Measurements from ENCODE around the gene DIP2C. TPM values are rescaled to one million over a fixed set of nuclear protein-coding genes. Genes with fewer than 3 reads are reported as not detected.

The DIP2C gene
- total RNA-seq, 2 donors from 2014 or later = 9.6 to 11.9 TPM

GRCh38 chr10:287026-287709 lies 402.3 kb downstream of the DIP2C start:
- Histone ChIP-seq H3K27ac (no peak overlapping the region), H3K9me3 (no peaks in the 10 kb centered on the region), H3K27me3 (no peaks in the 10 kb centered on the region), H3K4me3 (no peak overlapping the region), H3K4me1 (no peaks in the 10 kb centered on the region), H3K36me3 (replicated peaks in 1 of 2; ENCODE audit: insufficient read depth in 1 of 2, low read depth in 2 of 2) (peaks cover 0 to 4% of the 10 kb centered on the region in 2 donors)
- ATAC-seq (no peak), DNase-seq (no peak)
- WGBS, 2 donors = 78 to 80% methylated on average over 4 of the region's 4 CpGs
- intact Hi-C loops (cut with DNase I) = no loop called here
- TF ChIP-seq POLR2A (IDR thresholded peaks at IDR 0.05) = no peak
- TF ChIP-seq CTCF (IDR thresholded peaks at IDR 0.05) = no peak

GRCh38 chr10:285216-285615 lies 404.3 kb downstream of the DIP2C start:
- TF ChIP-seq CTCF (IDR thresholded peaks at IDR 0.05) = no peak
- TF ChIP-seq POLR2A (IDR thresholded peaks at IDR 0.05) = no peak
- Histone ChIP-seq H3K36me3 (replicated peaks in 1 of 2; ENCODE audit: insufficient read depth in 1 of 2, low read depth in 2 of 2) (peaks cover 0 to 4% of the 10 kb centered on the region in 2 donors), H3K4me3 (no peak overlapping the region), H3K27me3 (no peaks in the 10 kb centered on the region), H3K9me3 (no peaks in the 10 kb centered on the region), H3K27ac (no peak overlapping the region), H3K4me1 (no peaks in the 10 kb centered on the region)
- WGBS, 2 donors = 77% methylated on average over 13 to 15 of the region's 15 CpGs
- DNase-seq (no peak), ATAC-seq (no peak)
- intact Hi-C loops (cut with DNase I) = no loop called here

GRCh38 chr10:283916-284356 lies 405.5 kb downstream of the DIP2C start:
- no peak for DNase-seq
- ATAC-seq = no peak

GRCh38 chr10:283140-283479 lies 406.4 kb downstream of the DIP2C start:
- WGBS, 2 donors = 91 to 95% methylated on average over 8 of the region's 8 CpGs
- DNase-seq (no peak), ATAC-seq (no peak)
- Histone ChIP-seq H3K27ac (no peak overlapping the region), H3K9me3 (no peaks in the 10 kb centered on the region), H3K36me3 (replicated peaks in 1 of 2; ENCODE audit: insufficient read depth in 1 of 2, low read depth in 2 of 2) (peaks cover 0 to 6% of the 10 kb centered on the region in 2 donors), H3K4me1 (no peaks in the 10 kb centered on the region), H3K4me3 (no peak overlapping the region), H3K27me3 (no peaks in the 10 kb centered on the region)
- intact Hi-C loops (cut with DNase I) = no loop called here
- TF ChIP-seq CTCF (IDR thresholded peaks at IDR 0.05) = no peak

More at GRCh38 chr10:283916-284356, 405.5 kb downstream of the DIP2C start:
- Histone ChIP-seq H3K4me3 (no peak overlapping the region), H3K27ac (no peak overlapping the region), H3K36me3 (replicated peaks in 1 of 2; ENCODE audit: insufficient read depth in 1 of 2, low read depth in 2 of 2) (peaks cover 0 to 5% of the 10 kb centered on the region in 2 donors), H3K9me3 (no peaks in the 10 kb centered on the region), H3K4me1 (no peaks in the 10 kb centered on the region), H3K27me3 (no peaks in the 10 kb centered on the region)
- intact Hi-C loops (cut with DNase I) = no loop called here
- TF ChIP-seq POLR2A (IDR thresholded peaks at IDR 0.05) = no peak
- WGBS, 2 donors = 90 to 94% methylated on average over 7 of the region's 7 CpGs

GRCh38 chr10:282294-283139 lies 407.0 kb downstream of the DIP2C start:
- peaks cover 0 to 6% of the 10 kb centered on the region in 2 donors for H3K36me3 ChIP-seq (replicated peaks in 1 of 2; ENCODE audit: insufficient read depth in 1 of 2, low read depth in 2 of 2)
- ATAC-seq = no peak
- intact Hi-C loops (cut with DNase I) = no loop called here
- H3K27ac ChIP-seq = no peak overlapping the region
- no peak for DNase-seq
- H3K9me3 ChIP-seq = no peaks in the 10 kb centered on the region
- no peak overlapping the region for H3K4me3 ChIP-seq
- H3K4me1 ChIP-seq = no peaks in the 10 kb centered on the region
- no peaks in the 10 kb centered on the region for H3K27me3 ChIP-seq
- TF ChIP-seq CTCF (IDR thresholded peaks at IDR 0.05) (no peak), POLR2A (IDR thresholded peaks at IDR 0.05) (no peak)
- 70 to 89% methylated on average over 7 of the region's 7 CpGs for WGBS, 2 donors
